AG09319 (cell line): ENCODE data around the gene ADAP2.

Experiments
- DNase-seq: peaks from one replicate; pipeline ENCODE4 v3.0.0-alpha.2; 2010; ENCODE audit warnings: low read depth; ENCODE audit errors: extremely low read depth
- CTCF ChIP-seq: IDR thresholded peaks from 2 replicates; pipeline ENCODE4 v1.5.1; 2011; ENCODE audit warnings: low read depth, mild to moderate bottlenecking, inconsistent platforms, low read length, moderate library complexity

Gene ADAP2

GRCh38 chr17:30997842-30998241 lies 76.1 kb downstream of the ADAP2 start:
- DNase-seq = no peak
- TF ChIP-seq CTCF = no peak

GRCh38 chr17:31002047-31002446 lies 80.3 kb downstream of the ADAP2 start:
- DNase-seq = no peak
- no peak for TF ChIP-seq CTCF

GRCh38 chr17:31003225-31003866 lies 81.6 kb downstream of the ADAP2 start:
- TF ChIP-seq CTCF = no peak
- no peak for DNase-seq

GRCh38 chr17:31004160-31004559 lies 82.4 kb downstream of the ADAP2 start:
- TF ChIP-seq CTCF = no peak
- no peak for DNase-seq

GRCh38 chr17:31007695-31008373 lies 86.1 kb downstream of the ADAP2 start:
- no peak for TF ChIP-seq CTCF
- no peak for DNase-seq

- no peak for TF ChIP-seq CTCF
- DNase-seq = no peak
Measured at GRCh38 chr17:31008374-31009041, 86.8 kb downstream of the ADAP2 start.
